ENCODE measurements around the gene HMCN2.

GRCh38 chr9:130483371-130483971, 217.9 kb downstream of the HMCN2 start:
- TF ChIP-seq RFX5 (IDR thresholded peaks at IDR 0.05): no peak
- TF ChIP-seq, protein P1, sequence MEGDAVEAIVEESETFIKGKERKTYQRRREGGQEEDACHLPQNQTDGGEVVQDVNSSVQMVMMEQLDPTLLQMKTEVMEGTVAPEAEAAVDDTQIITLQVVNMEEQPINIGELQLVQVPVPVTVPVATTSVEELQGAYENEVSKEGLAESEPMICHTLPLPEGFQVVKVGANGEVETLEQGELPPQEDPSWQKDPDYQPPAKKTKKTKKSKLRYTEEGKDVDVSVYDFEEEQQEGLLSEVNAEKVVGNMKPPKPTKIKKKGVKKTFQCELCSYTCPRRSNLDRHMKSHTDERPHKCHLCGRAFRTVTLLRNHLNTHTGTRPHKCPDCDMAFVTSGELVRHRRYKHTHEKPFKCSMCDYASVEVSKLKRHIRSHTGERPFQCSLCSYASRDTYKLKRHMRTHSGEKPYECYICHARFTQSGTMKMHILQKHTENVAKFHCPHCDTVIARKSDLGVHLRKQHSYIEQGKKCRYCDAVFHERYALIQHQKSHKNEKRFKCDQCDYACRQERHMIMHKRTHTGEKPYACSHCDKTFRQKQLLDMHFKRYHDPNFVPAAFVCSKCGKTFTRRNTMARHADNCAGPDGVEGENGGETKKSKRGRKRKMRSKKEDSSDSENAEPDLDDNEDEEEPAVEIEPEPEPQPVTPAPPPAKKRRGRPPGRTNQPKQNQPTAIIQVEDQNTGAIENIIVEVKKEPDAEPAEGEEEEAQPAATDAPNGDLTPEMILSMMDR (IDR thresholded peaks at IDR 0.05): no peak
- no peak for TF ChIP-seq HDAC2 (IDR thresholded peaks at IDR 0.05)
- no peak for TF ChIP-seq POLR2A (IDR thresholded peaks at IDR 0.05; ENCODE audit: low read length)
- no peak for TF ChIP-seq SREBF2 (IDR thresholded peaks at IDR 0.05)
